IPS-18c (cell line): ENCODE results near the gene PPP1R2.

Experiments used
- H3K4me3 ChIP-seq: 2 replicates; pipeline ENCODE4 v1.7.0; 2013; ENCODE audit warnings: low read depth, mild to moderate bottlenecking, low read length, moderate library complexity; ENCODE audit not compliant: insufficient read depth
- H3K9me3 ChIP-seq: one replicate; pipeline ENCODE4 v1.6.1; 2013; ENCODE audit warnings: mild to moderate bottlenecking, low read length, moderate library complexity; ENCODE audit not compliant: control insufficient read depth, insufficient read depth

The PPP1R2 gene

DNA sequence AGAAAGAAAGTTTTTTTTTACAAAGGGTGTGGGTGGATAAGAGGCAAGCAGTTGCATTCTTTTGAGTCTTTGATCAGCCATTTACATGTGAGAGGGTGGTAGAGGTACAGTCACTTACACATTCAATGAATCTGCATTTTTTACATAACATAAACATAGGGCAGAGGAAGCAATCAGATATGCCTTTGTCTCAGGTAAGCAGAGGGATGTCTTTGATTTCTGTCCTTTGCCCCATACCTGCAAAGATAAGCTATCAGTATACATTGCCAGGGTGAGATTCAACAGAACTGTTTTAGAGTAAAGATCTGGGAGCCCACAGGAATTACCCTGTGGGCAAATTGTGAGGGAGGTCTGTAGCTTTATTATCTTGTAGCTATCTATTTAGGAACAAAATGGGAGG lies 5.4 kb upstream of the PPP1R2 start:
- peaks cover 2% of the 10 kb centered on the region for H3K9me3 ChIP-seq
- H3K4me3 ChIP-seq = no peak overlapping the region

DNA sequence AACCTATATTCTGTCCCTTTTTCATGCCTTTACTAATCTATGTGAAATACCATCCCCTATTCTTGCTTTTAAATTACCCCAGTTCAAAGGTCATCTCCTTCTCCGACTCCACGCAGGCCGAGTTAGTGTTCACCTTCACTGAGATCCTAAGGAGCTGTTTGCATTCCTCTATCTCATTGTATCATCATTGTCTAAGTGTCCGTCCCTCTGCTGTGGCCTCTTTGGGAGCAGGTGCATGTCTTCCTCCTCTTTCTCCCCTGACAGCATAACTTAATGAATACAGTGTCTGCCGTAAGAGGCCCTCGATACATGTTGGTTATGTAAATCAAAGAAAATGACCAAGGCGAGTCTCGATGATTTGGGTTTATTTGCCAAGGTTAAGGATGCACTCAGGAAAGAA lies 4.9 kb upstream of the PPP1R2 start:
- no peak overlapping the region for H3K4me3 ChIP-seq
- H3K9me3 ChIP-seq = peaks cover 2% of the 10 kb centered on the region

DNA sequence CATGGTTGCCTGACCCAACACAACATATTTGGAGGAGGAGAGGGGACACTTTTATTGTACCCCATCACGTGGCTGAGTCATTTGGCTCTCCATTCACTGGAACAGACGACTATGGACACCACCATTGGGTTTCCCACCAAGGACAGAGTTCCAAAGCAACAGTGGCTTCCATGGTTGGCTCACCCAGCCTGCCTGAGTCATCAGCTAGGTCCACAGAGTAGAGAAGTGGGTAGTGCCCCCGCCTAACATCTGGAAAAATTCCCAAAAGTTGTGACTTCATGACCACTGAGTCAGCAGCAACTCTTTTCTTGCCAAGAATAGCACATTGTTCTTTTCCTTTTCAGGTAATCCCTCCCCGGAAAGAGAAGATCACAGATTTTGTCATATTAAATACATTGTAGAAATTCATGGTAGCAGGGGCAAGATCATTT lies 3.0 kb upstream of the PPP1R2 start:
- no peak overlapping the region for H3K4me3 ChIP-seq

DNA sequence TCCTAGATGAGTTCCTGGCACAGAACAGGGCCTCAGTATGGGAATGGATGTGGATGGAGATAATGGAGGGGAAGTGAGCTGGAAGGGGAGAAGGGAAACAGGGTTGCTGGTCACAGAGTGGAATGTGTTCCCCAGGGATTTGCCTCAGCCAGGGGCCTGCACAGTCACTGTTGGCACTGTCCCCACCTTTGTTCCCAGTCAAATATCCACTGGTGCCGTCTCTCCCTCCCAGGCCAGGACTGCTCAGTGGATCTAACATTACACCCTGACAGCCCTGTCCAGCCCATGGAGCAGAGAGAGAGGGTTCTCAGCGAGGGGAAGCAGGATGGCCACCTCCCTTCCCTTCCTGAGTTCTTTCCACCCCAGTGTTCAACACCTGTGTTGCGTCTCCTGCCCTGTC lies 1.5 kb upstream of the PPP1R2 start:
- no peak overlapping the region for H3K4me3 ChIP-seq
- H3K9me3 ChIP-seq = peaks cover 2% of the 10 kb centered on the region

More for the DNA sequence above, 3.0 kb upstream of the PPP1R2 start:
- peaks cover 2% of the 10 kb centered on the region for H3K9me3 ChIP-seq

DNA sequence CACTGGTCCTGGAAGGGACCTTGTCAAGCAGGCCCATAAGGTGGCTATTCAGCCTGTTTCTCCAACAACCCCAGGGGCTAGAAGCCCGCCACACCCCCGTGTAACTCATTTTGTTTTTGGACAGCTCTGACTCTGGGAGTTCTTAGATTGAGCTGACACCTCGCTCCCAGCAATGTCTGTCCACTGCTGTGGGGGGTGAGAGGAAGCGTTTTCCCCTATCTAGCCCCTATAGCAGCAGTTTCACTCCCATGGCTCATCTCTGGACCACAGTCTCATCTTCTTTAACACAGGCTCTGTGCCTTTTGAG lies 1.1 kb upstream of the PPP1R2 start:
- Histone ChIP-seq H3K4me3 (peak overlapping the region; percentile 82), H3K9me3 (peaks cover 2% of the 10 kb centered on the region)

DNA sequence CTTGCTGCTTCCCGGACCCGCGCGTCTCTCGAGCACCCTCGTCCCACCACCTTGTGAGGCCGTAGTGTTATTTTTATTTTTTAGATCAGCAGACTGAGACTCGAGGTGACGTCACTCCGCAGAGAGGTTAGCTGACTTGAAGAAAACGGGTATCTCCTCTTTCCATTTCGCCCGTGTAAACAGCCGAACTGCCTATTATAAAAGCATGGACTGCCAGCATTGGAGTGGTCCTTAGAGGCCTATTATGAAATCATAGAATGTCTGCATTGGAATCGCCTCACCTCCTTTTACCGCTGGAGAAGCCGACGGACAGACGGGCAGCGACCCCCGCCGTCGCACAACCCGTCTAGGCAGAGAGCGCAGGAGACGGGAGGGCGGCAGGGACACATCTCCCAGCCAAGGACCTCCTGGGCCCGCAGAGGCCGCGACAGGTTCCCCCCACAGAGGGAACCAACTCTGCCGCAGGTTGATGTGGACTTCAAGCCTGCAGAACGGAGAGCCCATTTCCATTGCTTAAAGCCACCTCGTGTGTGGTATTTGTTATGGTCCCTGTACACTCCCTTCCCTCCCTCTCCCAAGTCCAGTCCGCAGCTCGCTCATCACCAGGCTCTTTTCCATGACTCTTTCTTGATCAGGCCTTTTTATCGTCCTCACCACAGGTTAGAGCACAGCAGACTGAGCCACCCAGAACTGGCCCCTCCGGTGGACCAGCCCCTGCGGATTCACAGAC lies 540 bp upstream of the PPP1R2 start:
- peak overlapping the region; percentile 82 for H3K4me3 ChIP-seq
- H3K9me3 ChIP-seq = peaks cover 2% of the 10 kb centered on the region

DNA sequence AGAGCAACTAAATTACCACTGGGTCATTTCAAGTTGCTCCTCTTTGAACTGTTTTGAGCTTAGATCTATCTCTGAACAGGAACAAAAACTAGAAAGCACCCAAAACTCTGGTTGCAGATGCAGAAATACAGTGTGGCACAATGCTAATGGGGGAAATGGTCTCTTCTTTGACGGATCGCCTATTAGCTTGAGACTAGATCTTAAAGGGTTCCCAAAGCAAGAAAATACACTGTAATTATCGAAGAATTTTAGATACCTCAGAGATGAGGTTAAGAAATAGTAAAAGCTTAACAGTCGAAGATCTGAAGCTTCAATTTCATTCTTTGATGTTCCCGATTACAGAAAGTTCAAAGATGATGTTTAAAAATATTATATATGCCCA lies 818 bp downstream of the PPP1R2 start:
- Histone ChIP-seq H3K4me3 (peak overlapping the region; percentile 82), H3K9me3 (no peaks in the 10 kb centered on the region)

DNA sequence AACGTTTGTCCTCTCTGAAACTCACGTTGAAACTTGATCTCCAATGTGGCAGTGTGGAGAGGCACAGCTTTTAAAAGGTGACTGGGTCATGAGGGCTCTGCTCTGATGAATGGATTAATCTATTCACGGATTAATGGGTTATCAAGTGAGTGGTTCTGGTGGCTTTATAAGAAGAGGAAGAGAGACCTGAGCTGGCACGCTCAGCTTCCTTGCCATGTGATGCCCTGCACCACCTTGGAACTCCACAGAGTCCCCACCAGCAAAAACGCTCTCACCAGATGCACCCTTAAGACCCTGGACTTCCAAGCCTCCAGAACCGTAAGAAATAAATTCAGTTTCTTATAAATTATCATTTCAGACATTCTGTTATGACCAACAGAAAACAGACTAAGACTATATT lies 2.6 kb downstream of the PPP1R2 start:
- Histone ChIP-seq H3K9me3 (no peaks in the 10 kb centered on the region), H3K4me3 (no peak overlapping the region)

DNA sequence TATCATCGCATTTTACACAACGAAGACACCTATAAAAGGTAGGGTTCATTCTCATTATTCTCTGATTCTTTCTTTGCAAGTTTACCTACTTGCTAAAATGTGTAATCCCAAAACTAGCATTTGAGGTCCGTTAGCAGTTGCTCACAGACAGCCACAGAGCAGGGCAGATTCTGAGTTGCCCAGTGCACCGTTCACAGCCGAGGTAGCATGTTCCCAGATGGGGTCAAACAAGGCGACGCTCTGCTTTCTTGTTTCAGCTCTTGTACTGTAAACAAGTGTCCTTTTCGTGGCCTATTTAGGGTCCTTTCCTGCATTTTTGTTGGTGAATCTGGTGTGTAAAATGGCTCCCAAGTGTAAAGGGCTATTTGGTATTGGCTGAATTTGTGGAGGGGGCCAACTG lies 3.1 kb downstream of the PPP1R2 start:
- H3K4me3 ChIP-seq = no peak overlapping the region
- H3K9me3 ChIP-seq = peaks cover 3% of the 10 kb centered on the region

DNA sequence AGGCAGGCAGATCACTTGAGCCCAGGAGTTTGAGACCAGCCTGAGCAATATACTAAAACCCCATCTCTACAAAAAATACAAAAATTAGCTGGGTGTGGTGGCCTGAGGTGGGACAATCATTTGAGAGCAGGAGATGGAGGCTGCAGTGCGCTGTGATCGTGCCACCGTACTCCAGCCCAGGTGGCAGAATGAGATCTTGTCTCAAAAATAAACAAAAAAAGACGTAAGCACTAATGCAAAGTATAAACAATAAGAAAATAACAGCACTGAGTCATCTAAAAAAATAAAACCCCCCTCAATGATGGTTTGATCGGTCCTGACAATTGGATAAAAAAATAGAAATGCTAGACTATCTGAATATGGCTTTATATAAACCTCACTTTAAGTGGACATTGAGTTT lies 3.6 kb downstream of the PPP1R2 start:
- peaks cover 3% of the 10 kb centered on the region for H3K9me3 ChIP-seq
- H3K4me3 ChIP-seq = no peak overlapping the region

DNA sequence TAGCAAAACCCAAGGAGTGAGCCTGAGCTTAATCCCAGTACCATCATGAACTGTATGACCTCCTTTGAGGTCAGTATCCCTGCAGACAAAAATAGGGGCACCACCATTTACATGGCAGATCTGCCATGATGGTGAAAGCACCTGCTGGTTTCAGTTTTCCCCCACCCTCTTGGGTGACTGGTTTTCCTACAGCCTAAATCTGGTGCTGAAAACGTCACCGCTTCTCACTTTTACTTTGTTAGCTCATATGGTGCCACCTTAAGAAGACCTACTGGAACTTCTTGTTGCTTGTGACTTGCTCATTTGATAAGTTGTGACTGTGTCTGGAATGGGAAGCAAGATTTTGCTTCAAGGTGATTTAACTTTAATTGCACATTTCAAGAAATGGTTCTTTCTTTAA lies 5.1 kb downstream of the PPP1R2 start:
- Histone ChIP-seq H3K9me3 (peaks cover 3% of the 10 kb centered on the region), H3K4me3 (no peak overlapping the region)

DNA sequence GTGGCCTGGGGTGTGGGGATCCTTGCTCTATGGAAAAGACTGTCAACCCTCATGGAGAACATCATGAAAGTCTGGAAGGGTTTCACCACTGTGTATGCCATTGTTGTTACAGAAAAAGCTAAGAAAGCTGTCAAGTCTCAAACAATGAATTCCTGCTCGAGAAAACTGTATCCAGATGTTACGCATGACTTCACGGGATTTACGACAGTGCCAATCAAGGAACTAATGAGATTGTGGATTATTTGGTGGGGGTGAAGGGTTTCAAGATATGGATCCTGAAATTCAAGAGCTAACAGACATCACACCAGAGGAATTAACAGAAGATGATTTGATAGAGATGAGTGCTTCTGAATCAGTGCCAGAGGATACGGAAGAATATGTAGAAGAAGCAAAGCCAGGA lies 7.8 kb downstream of the PPP1R2 start:
- no peak overlapping the region for H3K4me3 ChIP-seq
- H3K9me3 ChIP-seq = peaks cover 3% of the 10 kb centered on the region

DNA sequence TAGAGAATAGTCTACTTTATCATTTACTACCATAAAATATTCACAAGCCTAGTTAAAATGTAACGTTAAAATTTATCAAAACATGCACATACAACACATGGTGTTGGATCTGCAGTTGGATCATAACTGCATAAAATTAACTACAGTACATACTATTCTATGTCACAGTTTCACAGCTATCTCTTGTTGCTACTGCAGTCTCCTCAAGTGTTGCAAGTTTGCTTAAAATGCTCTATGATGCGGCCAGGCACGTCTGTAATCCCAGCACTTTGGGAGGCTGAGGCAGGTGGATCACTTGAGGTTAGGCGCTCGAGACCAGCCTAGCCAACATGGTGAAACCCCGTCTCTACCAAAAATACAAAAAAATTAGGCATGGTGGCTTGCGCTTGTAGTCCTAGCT lies 10.3 kb downstream of the PPP1R2 start:
- Histone ChIP-seq H3K4me3 (no peak overlapping the region), H3K9me3 (peaks cover 3% of the 10 kb centered on the region)

DNA sequence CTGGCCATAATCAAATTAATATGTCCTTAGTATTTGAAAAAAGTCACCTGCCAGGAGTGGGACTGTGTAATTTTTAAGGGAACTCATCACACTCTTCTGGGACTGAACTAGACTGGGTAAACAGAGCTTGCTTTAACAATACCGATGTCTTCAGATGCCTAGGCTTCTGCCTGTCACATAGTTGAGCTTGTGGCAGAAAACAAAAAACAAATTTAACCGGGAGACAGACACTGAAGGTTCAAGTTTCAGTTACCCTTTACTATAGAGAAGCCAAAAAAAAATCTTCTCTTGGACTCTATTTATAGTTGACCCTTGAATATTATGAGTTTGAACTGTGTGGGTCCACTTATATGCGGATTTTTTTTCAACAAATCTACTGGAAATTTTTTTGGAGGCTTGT lies 10.8 kb downstream of the PPP1R2 start:
- Histone ChIP-seq H3K9me3 (peaks cover 3% of the 10 kb centered on the region), H3K4me3 (no peak overlapping the region)

DNA sequence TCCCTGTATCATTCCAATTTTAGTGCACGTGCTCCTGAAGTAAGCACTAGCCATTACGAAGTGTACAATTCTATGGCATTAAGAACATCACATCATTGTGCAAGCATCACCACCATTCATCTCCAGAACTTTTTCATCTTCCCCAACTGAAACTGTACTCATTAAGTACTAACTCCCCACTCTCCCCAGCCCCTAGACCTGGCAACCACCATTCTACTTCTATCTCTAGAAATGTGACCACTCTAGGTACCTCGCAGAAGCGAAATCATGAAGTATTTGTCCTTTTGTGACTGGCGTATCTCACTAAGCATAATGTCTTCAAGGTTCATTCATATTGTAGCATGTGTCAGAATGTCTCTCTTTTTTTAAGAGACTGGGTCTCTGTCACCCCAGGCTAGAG lies 11.4 kb downstream of the PPP1R2 start:
- Histone ChIP-seq H3K4me3 (no peak overlapping the region), H3K9me3 (peaks cover 3% of the 10 kb centered on the region)

DNA sequence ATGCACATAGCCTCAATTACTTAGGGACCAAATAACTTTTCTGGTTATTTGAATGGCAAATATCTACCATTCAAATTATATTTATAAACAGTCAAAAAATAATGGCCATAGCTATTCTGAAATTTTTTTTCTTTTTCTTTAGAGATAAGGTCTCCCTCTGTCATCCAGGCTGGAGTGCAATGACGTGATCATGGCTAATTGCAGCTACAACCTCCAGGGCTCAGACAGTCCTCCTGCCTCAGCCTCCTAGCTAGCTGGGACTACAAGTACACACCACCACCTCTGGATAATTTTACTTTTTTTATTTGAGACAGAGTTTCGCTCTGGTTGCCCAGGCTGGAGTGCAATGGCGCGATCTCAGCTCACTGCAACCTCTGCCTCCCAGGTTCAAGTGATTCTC lies 16.6 kb downstream of the PPP1R2 start:
- Histone ChIP-seq H3K4me3 (no peak overlapping the region), H3K9me3 (no peaks in the 10 kb centered on the region)

DNA sequence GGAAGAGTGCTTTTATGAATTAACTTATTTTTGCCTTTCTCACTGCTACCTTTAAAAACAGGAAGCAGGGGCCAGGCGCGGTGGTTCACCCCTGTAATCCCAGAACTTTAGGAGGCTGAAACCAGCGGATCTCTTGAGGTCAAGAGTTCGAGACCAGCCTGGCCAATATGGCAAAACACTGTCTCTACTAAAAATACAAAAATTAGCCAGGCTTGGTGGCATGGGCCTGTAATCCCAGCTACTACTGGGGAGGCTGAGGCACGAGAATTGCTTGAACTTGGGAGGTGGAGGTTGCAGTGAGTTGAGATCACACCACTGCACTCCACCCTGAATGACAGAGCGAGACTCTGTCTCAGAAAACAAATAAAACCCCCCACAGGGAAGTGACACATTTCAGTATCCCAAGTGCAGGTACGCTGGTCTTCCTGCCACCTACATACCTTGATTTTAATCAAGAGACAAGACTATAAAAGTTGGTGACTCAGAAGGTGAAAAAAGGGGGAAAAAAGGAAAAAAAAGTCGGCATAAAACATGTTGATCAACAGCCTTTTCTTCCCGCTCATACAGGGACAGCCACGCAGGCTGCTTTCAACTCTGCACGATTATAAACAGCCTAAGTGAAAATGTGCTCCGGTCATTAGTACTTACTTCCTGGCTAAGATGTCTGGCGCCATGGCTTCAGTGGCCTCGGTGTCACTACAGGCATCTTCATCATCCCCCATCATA lies 18.8 kb downstream of the PPP1R2 start:
- Histone ChIP-seq H3K4me3 (no peak overlapping the region), H3K9me3 (no peaks in the 10 kb centered on the region)

DNA sequence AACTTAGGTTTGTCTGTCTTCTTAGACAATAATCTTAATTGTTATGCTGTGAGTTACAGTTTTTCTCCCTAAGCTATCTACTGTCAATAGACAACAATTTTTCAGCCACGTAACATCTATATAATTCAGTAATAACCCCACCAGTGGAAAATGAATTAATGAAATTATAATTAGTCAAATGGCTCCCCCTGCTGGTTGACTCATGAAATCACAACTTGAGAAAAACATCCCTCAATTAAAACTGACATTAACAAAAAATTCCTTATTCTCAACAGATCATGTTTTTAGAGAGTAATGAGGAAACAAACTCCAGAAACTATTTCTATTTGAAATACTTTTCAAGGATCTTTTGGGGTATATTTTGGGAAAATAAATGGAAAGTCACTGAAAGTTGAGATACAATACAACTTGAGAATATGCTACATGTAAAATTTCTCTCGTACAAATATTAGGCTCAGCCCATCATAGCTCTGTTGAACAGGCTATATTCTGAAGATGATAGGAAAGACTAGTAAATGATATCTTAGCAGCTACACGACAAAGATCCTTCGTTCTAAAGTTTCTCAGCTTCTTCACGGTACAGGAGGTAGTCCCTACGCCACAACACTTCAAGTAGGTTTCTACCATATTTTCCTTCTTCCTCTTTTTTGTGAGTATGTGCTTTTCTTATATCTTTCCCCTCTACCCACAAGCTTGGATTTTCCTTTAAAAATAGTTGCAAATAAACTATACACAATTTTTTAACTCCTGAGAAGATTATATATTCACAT lies 20.7 kb downstream of the PPP1R2 start:
- H3K9me3 ChIP-seq = no peaks in the 10 kb centered on the region
- H3K4me3 ChIP-seq = no peak overlapping the region
